Measurements from ENCODE around the gene CDCA3. TPM values are rescaled to one million over a fixed set of nuclear protein-coding genes. Genes with fewer than 3 reads are reported as not detected.

CDCA3 gene
- total and polyA plus RNA-seq, 2 of the 4 experiments (the other 2 are of a cell fraction): 23.5 to 61.0 TPM

DNA sequence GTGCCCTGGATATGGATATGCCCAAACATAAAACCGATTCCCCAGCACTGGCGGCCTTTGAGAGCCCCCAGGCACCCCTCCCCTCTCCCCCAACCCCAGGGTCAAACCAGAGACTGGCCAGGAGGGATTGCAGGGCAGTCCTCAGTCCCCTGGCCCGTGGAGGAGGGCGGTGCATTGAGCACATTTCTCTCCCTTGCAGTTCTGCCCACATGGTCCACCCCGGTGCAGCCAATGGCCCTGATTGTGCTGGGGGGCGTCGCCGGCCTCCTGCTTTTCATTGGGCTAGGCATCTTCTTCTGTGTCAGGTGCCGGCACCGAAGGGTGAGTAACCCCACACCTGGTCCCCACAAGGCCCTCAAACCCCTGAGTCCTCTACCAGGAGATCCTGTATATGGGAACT lies 32.9 kb downstream of the CDCA3 start:
- TF ChIP-seq, protein P1, sequence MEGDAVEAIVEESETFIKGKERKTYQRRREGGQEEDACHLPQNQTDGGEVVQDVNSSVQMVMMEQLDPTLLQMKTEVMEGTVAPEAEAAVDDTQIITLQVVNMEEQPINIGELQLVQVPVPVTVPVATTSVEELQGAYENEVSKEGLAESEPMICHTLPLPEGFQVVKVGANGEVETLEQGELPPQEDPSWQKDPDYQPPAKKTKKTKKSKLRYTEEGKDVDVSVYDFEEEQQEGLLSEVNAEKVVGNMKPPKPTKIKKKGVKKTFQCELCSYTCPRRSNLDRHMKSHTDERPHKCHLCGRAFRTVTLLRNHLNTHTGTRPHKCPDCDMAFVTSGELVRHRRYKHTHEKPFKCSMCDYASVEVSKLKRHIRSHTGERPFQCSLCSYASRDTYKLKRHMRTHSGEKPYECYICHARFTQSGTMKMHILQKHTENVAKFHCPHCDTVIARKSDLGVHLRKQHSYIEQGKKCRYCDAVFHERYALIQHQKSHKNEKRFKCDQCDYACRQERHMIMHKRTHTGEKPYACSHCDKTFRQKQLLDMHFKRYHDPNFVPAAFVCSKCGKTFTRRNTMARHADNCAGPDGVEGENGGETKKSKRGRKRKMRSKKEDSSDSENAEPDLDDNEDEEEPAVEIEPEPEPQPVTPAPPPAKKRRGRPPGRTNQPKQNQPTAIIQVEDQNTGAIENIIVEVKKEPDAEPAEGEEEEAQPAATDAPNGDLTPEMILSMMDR (conservative IDR thresholded peaks at IDR 0.05; ENCODE audit: low read depth, low read length): no peak
- no peak overlapping the region for H3K18ac ChIP-seq (ENCODE audit: low read depth, low read length)
- H3K4me1 ChIP-seq (ENCODE audit: control insufficient read depth, insufficient read depth, low read length): peaks cover 10% of the 10 kb centered on the region; the same call in 1 of the 2 replicates
- POLR2A ChIA-PET (ENCODE audit: unreplicated experiment): no interaction called here
- no peak overlapping the region for H3K4me3 ChIP-seq (ENCODE audit: insufficient read depth, low read depth, low read length)
- no peak overlapping the region for H2BK15ac ChIP-seq (ENCODE audit: low read depth, low read length)
- H3K4ac ChIP-seq (ENCODE audit: low read depth, low read length): no peak overlapping the region
- H4K91ac ChIP-seq (ENCODE audit: insufficient read depth, low read depth, low read length): no peak overlapping the region
- in situ Hi-C loops (cut with MboI; ENCODE audit: low sequenced_read_pairs) (no loop called here), intact Hi-C loops (cut with micrococcal nuclease) (no loop called here), dilution Hi-C loops (cut with HindIII; ENCODE audit: low sequenced_read_pairs, unreplicated experiment) (no loop called here)
- no peak overlapping the region for H2BK20ac ChIP-seq (ENCODE audit: low read depth, low read length)
- no peak overlapping the region for H3K23ac ChIP-seq (ENCODE audit: low read depth, low read length)
- no peak overlapping the region for H3K9ac ChIP-seq (ENCODE audit: low read depth, low read length)
- peaks cover 4% of the 10 kb centered on the region; the same call in 1 of the 2 replicates for H3K27me3 ChIP-seq (ENCODE audit: control insufficient read depth, insufficient read depth, low read length)
- no peaks in the 10 kb centered on the region for H4K20me1 ChIP-seq (ENCODE audit: insufficient read depth, low read length)
- no peak overlapping the region for H3K56ac ChIP-seq (ENCODE audit: extremely low read depth, insufficient read depth, low read length)
- H2BK120ac ChIP-seq (ENCODE audit: low read depth, low read length): no peak overlapping the region
- no peak for ATAC-seq (ENCODE audit: low read depth)
- peaks cover 4% of the 10 kb centered on the region; the same call in 1 of the 2 replicates for H3K9me1 ChIP-seq (ENCODE audit: insufficient read depth, low read length)
- H3K4me2 ChIP-seq (ENCODE audit: low read depth, low read length): no peak overlapping the region
- H3K79me1 ChIP-seq (ENCODE audit: low read depth in 1 of 2, low read length in 2 of 2): peaks cover 0 to 3% of the 10 kb centered on the region in 2 experiments; a peak in 1 of 4 replicates
- peaks cover 3% of the 10 kb centered on the region for H3K36me3 ChIP-seq (ENCODE audit: control insufficient read depth, insufficient read depth, low read length)
- no peak overlapping the region for H2AK9ac ChIP-seq (replicated peaks; ENCODE audit: low read depth, low read length, poor library complexity)
- no peaks in the 10 kb centered on the region for H3K9me3 ChIP-seq (ENCODE audit: control insufficient read depth, insufficient read depth, low read length)
- no peak for DNase-seq
- H2AFZ ChIP-seq (replicated peaks; ENCODE audit: low read length, poor library complexity): no peak overlapping the region
- no peak overlapping the region for H4K5ac ChIP-seq (ENCODE audit: low read depth, low read length)
- CTCF ChIA-PET: no interaction called here
- no peak overlapping the region for H4K8ac ChIP-seq (ENCODE audit: low read depth in 2 of 2, low read length in 2 of 2)
- H2AK5ac ChIP-seq (ENCODE audit: low read depth, low read length): no peak overlapping the region
- no TSS peak for BruUV-seq (replicated peaks)
- H3K27ac ChIP-seq (ENCODE audit: insufficient read depth, low read length): no peak overlapping the region
- H2BK5ac ChIP-seq (ENCODE audit: low read depth, low read length, poor library complexity, severe bottlenecking): no peak overlapping the region
- H3K14ac ChIP-seq (replicated peaks; ENCODE audit: low read depth, low read length): no peak overlapping the region
- 59% methylated on average over 4 of the region's 10 CpGs; no CpG with 5 or more reads in 1 of the 2 experiments for WGBS, 2 experiments (ENCODE audit: extremely low coverage in 2 of 2, insufficient read length in 1 of 2)
